HEK293T (cell line): ENCODE measurements around the gene BPGM.

Source experiments
- ELF4 ChIP-seq: fragments of 450-650 bp; IDR thresholded peaks from 2 replicates; pipeline ENCODE4 v1.6.1; 2017; ENCODE audit warnings: antibody characterized with exemption
- FOXA1 ChIP-seq: fragments of 450-650 bp; IDR thresholded peaks from 2 replicates; pipeline ENCODE4 v1.6.1; 2016; ENCODE audit warnings: mild to moderate bottlenecking
- FOXM1 ChIP-seq: fragments of 450-650 bp; IDR thresholded peaks from 2 replicates; pipeline ENCODE4 v1.6.1; 2017; ENCODE audit warnings: mild to moderate bottlenecking, borderline replicate concordance
- L3MBTL2 ChIP-seq: fragments of 450-650 bp; conservative IDR thresholded peaks from 2 replicates; pipeline ENCODE4 v1.6.1; 2016; ENCODE audit warnings: mild to moderate bottlenecking
- SP1 ChIP-seq: fragments of 450-650 bp; IDR thresholded peaks from 2 replicates; pipeline ENCODE4 v1.6.1; 2017
- SUZ12 ChIP-seq: fragments of 450-650 bp; IDR thresholded peaks from 2 replicates; pipeline ENCODE4 v1.6.1; 2016; ENCODE audit warnings: mild to moderate bottlenecking
- TARDBP ChIP-seq: fragments of 450-650 bp; IDR thresholded peaks from 2 replicates; pipeline ENCODE4 v1.6.1; 2016
- ZNF384 ChIP-seq: fragments of 450-650 bp; IDR thresholded peaks from 2 replicates; pipeline ENCODE4 v1.6.1; 2016
- TF ChIP-seq, protein P1 (sequence below): fragments of 450-650 bp; IDR thresholded peaks from 2 replicates; pipeline ENCODE4 v1.6.1; 2016

DNA sequence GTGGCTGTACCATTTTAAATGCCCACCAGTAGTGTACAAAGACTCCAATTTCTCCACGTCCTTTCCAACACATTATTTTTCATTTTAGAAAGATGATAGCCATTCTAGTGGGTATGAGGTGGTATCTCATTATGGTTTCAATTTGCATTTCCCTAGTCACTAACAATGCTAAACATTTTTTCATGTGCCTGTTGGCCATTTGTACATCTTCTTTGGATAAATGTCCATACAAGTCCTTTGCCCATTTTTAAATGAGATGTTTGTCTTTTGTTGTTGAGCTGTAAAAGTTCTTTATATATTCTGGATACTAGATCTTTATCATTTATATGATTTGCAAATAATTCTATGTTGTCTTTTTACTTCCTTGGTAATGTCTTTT lies 18.9 kb upstream of the BPGM start:
- TF ChIP-seq SP1, result no peak
- no peak for TF ChIP-seq TARDBP
- no peak for TF ChIP-seq L3MBTL2
- TF ChIP-seq FOXA1, result no peak
- no peak for TF ChIP-seq SUZ12
- TF ChIP-seq, protein P1, sequence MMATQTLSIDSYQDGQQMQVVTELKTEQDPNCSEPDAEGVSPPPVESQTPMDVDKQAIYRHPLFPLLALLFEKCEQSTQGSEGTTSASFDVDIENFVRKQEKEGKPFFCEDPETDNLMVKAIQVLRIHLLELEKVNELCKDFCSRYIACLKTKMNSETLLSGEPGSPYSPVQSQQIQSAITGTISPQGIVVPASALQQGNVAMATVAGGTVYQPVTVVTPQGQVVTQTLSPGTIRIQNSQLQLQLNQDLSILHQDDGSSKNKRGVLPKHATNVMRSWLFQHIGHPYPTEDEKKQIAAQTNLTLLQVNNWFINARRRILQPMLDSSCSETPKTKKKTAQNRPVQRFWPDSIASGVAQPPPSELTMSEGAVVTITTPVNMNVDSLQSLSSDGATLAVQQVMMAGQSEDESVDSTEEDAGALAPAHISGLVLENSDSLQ, result no peak
- no peak for TF ChIP-seq ELF4
- no peak for TF ChIP-seq ZNF384
- TF ChIP-seq FOXM1, result no peak
